A549 (cell line): ENCODE results near the gene PAQR5. TPM values are rescaled to one million over a fixed set of nuclear protein-coding genes. Genes with fewer than 3 reads are reported as not detected.

Experiments
- ATAC-seq, 2 experiments: fragments of 200-7000 bp in 1 of 2; fragments of >200 bp in 1 of 2; cut with Nextera tagmentation in 1 of 2; cut with Tn5 transposase in 1 of 2; 3 replicates each; pipeline versions ENCODE4 v1.8.0 to v1.9.1; 2018 to 2020; ENCODE audit warnings: mild to moderate bottlenecking in 1 of 2, moderate library complexity in 1 of 2
- CTCF ChIA-PET: fragments of 300-600 bp; sonication (Branson Sonifier 250); formaldehyde crosslinking; extraction: SDS; loops from one replicate; lab custom pipeline; 2021; ENCODE audit warnings: antibody characterized with exemption, inconsistent platforms; lab: Yijun Ruan, JAX
- POLR2A ChIA-PET: fragments of 350-600 bp; formaldehyde crosslinking; extraction: SDS; loops from one replicate; lab custom pipeline; 2021; ENCODE audit warnings: antibody characterized with exemption, inconsistent platforms; lab: Yijun Ruan, JAX
- DNase-seq, 2 experiments: peaks; one replicate each; pipeline versions ENCODE4 v3.0.0 to v3.0.0-alpha.2; 2011 to 2016; ENCODE audit warnings: low read depth in 1 of 2, low spot score in 1 of 2
- FAIRE-seq: peaks from 2 replicates; lab custom pipeline; 2011; peaks lifted over from hg19 to GRCh38; lab: Jason Lieb, UNC
- H3K27ac ChIP-seq, 2 experiments: fragments of >200 bp; sonication (Bioruptor Twin); formaldehyde crosslinking; 3 replicates each; pipeline ENCODE4 v1.5.1; 2016 to 2017
- H3K4me1 ChIP-seq: fragments of >200 bp; sonication (Bioruptor Twin); formaldehyde crosslinking; 3 replicates; pipeline ENCODE4 v1.6.1; 2016
- H3K4me2 ChIP-seq: fragments of >200 bp; sonication (Bioruptor Twin); formaldehyde crosslinking; 3 replicates; pipeline ENCODE4 v1.6.1; 2016
- H3K4me3 ChIP-seq: fragments of >200 bp; sonication (Bioruptor Twin); formaldehyde crosslinking; 3 replicates; pipeline ENCODE4 v1.5.1; 2016
- H3K9me3 ChIP-seq: fragments of >200 bp; sonication (Bioruptor Twin); formaldehyde crosslinking; 3 replicates; pipeline ENCODE4 v1.6.1; 2016
- CHD4 ChIP-seq: fragments of 200-600 bp; sonication (generic); IDR thresholded peaks from 2 replicates; pipeline ENCODE4 v1.6.1; 2016; ENCODE audit warnings: antibody characterized with exemption, mild to moderate bottlenecking, borderline replicate concordance
- E2F6 ChIP-seq: IDR thresholded peaks from 2 replicates; pipeline ENCODE4 v1.6.1; 2012; ENCODE audit warnings: low read depth, borderline replicate concordance
- EHF ChIP-seq: fragments of 250-450 bp; sonication (Bioruptor Pico); IDR thresholded peaks from 2 replicates; pipeline ENCODE4 v1.5.0; 2020; ENCODE audit warnings: mild to moderate bottlenecking
- EHMT2 ChIP-seq: fragments of 200-600 bp; sonication (generic); IDR thresholded peaks from 2 replicates; pipeline ENCODE4 v1.6.1; 2016; ENCODE audit warnings: antibody characterized with exemption, low read depth, mild to moderate bottlenecking, moderate library complexity
- ESRRA ChIP-seq: fragments of 150-350 bp; IDR thresholded peaks from 2 replicates; pipeline ENCODE4 v1.6.1; 2014; ENCODE audit warnings: mild to moderate bottlenecking, low read length, borderline replicate concordance
- FOSB ChIP-seq: fragments of 250-450 bp; sonication (Bioruptor Pico); IDR thresholded peaks from 2 replicates; pipeline ENCODE4 v1.5.0; 2020; ENCODE audit warnings: mild to moderate bottlenecking, moderate library complexity
- FOSL2 ChIP-seq, 2 experiments: fragments of 450-650 bp in 1 of 2; fragments of >200 bp in 1 of 2; sonication (Bioruptor Twin) in 1 of 2; formaldehyde crosslinking; IDR thresholded peaks; 2 replicates each; pipeline versions ENCODE4 v1.5.0 to v1.6.1; 2016 to 2020; ENCODE audit warnings: mild to moderate bottlenecking in 1 of 2, moderate library complexity in 1 of 2
- FOXS1 ChIP-seq: fragments of 250-450 bp; sonication (Bioruptor Pico); IDR thresholded peaks from 2 replicates; pipeline ENCODE4 v1.5.0; 2020; ENCODE audit warnings: mild to moderate bottlenecking, moderate library complexity
- GATA3 ChIP-seq: IDR thresholded peaks from 2 replicates; pipeline ENCODE4 v1.6.1; 2012; ENCODE audit warnings: borderline replicate concordance
- HDAC2 ChIP-seq: fragments of 200-600 bp; sonication (generic); IDR thresholded peaks from 2 replicates; pipeline ENCODE4 v1.6.1; 2016
- HES2 ChIP-seq: fragments of >200 bp; sonication (Bioruptor Twin); formaldehyde crosslinking; IDR thresholded peaks from 2 replicates; pipeline ENCODE4 v1.6.1; 2016
- HEYL ChIP-seq: fragments of 250-450 bp; sonication (Bioruptor Pico); IDR thresholded peaks from 2 replicates; pipeline ENCODE4 v1.8.0; 2021; ENCODE audit warnings: mild to moderate bottlenecking, moderate library complexity
- HOXB13 ChIP-seq: fragments of 250-450 bp; sonication (Bioruptor Pico); IDR thresholded peaks from 2 replicates; pipeline ENCODE4 v1.5.0; 2020; ENCODE audit warnings: low read depth, mild to moderate bottlenecking, moderate library complexity
- HOXB5 ChIP-seq: fragments of 250-450 bp; sonication (Bioruptor Pico); IDR thresholded peaks from 2 replicates; pipeline ENCODE4 v1.5.0; 2020; ENCODE audit warnings: mild to moderate bottlenecking, moderate library complexity
- KDM5A ChIP-seq: fragments of 200-600 bp; sonication (generic); IDR thresholded peaks from 2 replicates; pipeline ENCODE4 v1.6.1; 2016; ENCODE audit warnings: antibody characterized with exemption, mild to moderate bottlenecking
- MAFK ChIP-seq: fragments of 450-650 bp; IDR thresholded peaks from 2 replicates; pipeline ENCODE4 v1.6.1; 2014; ENCODE audit not compliant: partially characterized antibody
- MAX ChIP-seq: IDR thresholded peaks from 2 replicates; pipeline ENCODE4 v1.6.1; 2012
- MYC ChIP-seq: IDR thresholded peaks from 2 replicates; pipeline ENCODE4 v1.6.1; 2012; ENCODE audit warnings: mild to moderate bottlenecking, inconsistent platforms, low read length, improper control_type of control experiment, borderline replicate concordance
- NFE2L2 ChIP-seq: fragments of 150-350 bp; conservative IDR thresholded peaks from 2 replicates; pipeline ENCODE4 v1.6.1; 2014; ENCODE audit warnings: low read length
- NPAS2 ChIP-seq: fragments of 250-450 bp; sonication (Bioruptor Pico); IDR thresholded peaks from 2 replicates; pipeline ENCODE4 v1.8.0; 2022; ENCODE audit warnings: mild to moderate bottlenecking, moderate library complexity, borderline replicate concordance
- PBX3 ChIP-seq: IDR thresholded peaks from 2 replicates; pipeline ENCODE4 v1.6.1; 2012
- POLR2AphosphoS2 ChIP-seq: conservative IDR thresholded peaks from 2 replicates; pipeline ENCODE4 v1.6.1; 2012; ENCODE audit warnings: low read length, improper control_type of control experiment, inconsistent platforms
- RAD21 ChIP-seq, 2 experiments: fragments of >200 bp in 1 of 2; sonication (Bioruptor Twin) in 1 of 2; formaldehyde crosslinking in 1 of 2; IDR thresholded peaks in 1 of 2; conservative IDR thresholded peaks in 1 of 2; 2 replicates in 1 of 2; 3 replicates in 1 of 2; pipeline ENCODE4 v1.6.1; 2012 to 2018; ENCODE audit warnings: inconsistent platforms in 1 of 2
- RFX5 ChIP-seq: fragments of 450-650 bp; IDR thresholded peaks from 2 replicates; pipeline ENCODE4 v1.7.1; 2014; ENCODE audit warnings: antibody characterized with exemption, mild to moderate bottlenecking, moderate library complexity
- TFCP2L1 ChIP-seq: fragments of 250-450 bp; sonication (Bioruptor Pico); IDR thresholded peaks from 2 replicates; pipeline ENCODE4 v1.5.0; 2021; ENCODE audit warnings: mild to moderate bottlenecking
- USF2 ChIP-seq: fragments of 450-650 bp; IDR thresholded peaks from 2 replicates; pipeline ENCODE4 v1.6.1; 2014; ENCODE audit warnings: antibody characterized with exemption
- ZC3H11A ChIP-seq: fragments of 450-650 bp; IDR thresholded peaks from 2 replicates; pipeline ENCODE4 v1.6.1; 2014; ENCODE audit warnings: antibody characterized with exemption, mild to moderate bottlenecking
- ZFP36 ChIP-seq: fragments of 450-650 bp; IDR thresholded peaks from 2 replicates; pipeline ENCODE4 v1.6.1; 2014; ENCODE audit warnings: borderline replicate concordance; ENCODE audit not compliant: partially characterized antibody
- ZSCAN20 ChIP-seq: fragments of 250-450 bp; sonication (Bioruptor Pico); IDR thresholded peaks from 2 replicates; pipeline ENCODE4 v1.8.0; 2022; ENCODE audit warnings: mild to moderate bottlenecking, moderate library complexity
- WGBS: methylation state at CpG from one replicate; pipeline ENCODE4 v1.1.6; 2017; ENCODE audit errors: missing lambda C conversion rate; 5-methylcytosine and 5-hydroxymethylcytosine counted together
- polyA plus RNA-seq, 4 experiments: library from polyadenylated mRNA; depleted of rRNA in 3 of 4; stranded (reverse); fragments of >200 nt; fragmentation: RNase III in 1 of 4; extraction: RNeasy Plus Mini Kit Qiagen cat#74134 plus additional on column Dnase treatment in 1 of 4; gene quantifications; 2 replicates in 3 of 4; 3 replicates in 1 of 4; pipeline ENCODE4 v1.2.3, GENCODE V29; 2011 to 2017

Gene PAQR5
- polyA plus RNA-seq, 2 of the 4 experiments (the other 2 are of a cell fraction), result 104 to 114 TPM

GRCh38 chr15:69340243-69340900 lies 41.7 kb downstream of the PAQR5 start:
- DNase-seq (no peak), ATAC-seq (no peak), FAIRE-seq (no peak)
- Histone ChIP-seq H3K4me1 (peaks cover 47% of the 10 kb centered on the region), H3K4me3 (no peak overlapping the region), H3K9me3 (no peaks in the 10 kb centered on the region), H3K4me2 (no peak overlapping the region), H3K27ac (no peak overlapping the region)
- ChIA-PET POLR2A (no interaction called here), CTCF (interaction anchor here (0.8 kb wide), 1 partner anchor 178 kb away, joined by 3 read pairs; no protein-coding TSS in a partner anchor)
- 92% methylated on average over 7 of the region's 7 CpGs for WGBS
- TF ChIP-seq MAFK (peak; percentile 10), ZFP36 (no peak)

- ChIA-PET CTCF (interaction anchor here (0.9 kb wide), 1 partner anchor 140 kb away, joined by 3 read pairs; no protein-coding TSS in a partner anchor), POLR2A (no interaction called here)
- 100% methylated on average over 3 of the region's 3 CpGs for WGBS
- Histone ChIP-seq H3K4me3 (no peak overlapping the region), H3K4me2 (no peak overlapping the region), H3K9me3 (no peaks in the 10 kb centered on the region), H3K4me1 (peaks cover 47% of the 10 kb centered on the region), H3K27ac (no peak overlapping the region)
- TF ChIP-seq USF2, result no peak
- TF ChIP-seq KDM5A, result no peak
- TF ChIP-seq HOXB13 (CRISPR knock-in tag), result no peak
- TF ChIP-seq NFE2L2, result no peak
- TF ChIP-seq MYC, result no peak
- TF ChIP-seq ZSCAN20 (CRISPR knock-in tag), result no peak
- TF ChIP-seq POLR2AphosphoS2, result no peak
- TF ChIP-seq NPAS2 (CRISPR knock-in tag), result no peak
- TF ChIP-seq CHD4, result no peak
- TF ChIP-seq GATA3, result no peak
- TF ChIP-seq RAD21 (conservative IDR thresholded peaks at IDR 0.05 in 1 of 2, IDR thresholded peaks at IDR 0.05 in 1 of 2), result no peak
- no peak for TF ChIP-seq HEYL (CRISPR knock-in tag)
- no peak for TF ChIP-seq HOXB5
- TF ChIP-seq ZC3H11A, result no peak
- TF ChIP-seq EHF, result no peak
- TF ChIP-seq ESRRA, result no peak
- TF ChIP-seq MAX, result no peak
- DNase-seq (no peak), ATAC-seq (no peak), FAIRE-seq (no peak)
Measured at GRCh38 chr15:69341356-69341755, 42.6 kb downstream of the PAQR5 start.

- FAIRE-seq (no peak), ATAC-seq (no peak), DNase-seq (no peak)
- Histone ChIP-seq H3K9me3 (no peaks in the 10 kb centered on the region), H3K4me3 (no peak overlapping the region), H3K4me2 (no peak overlapping the region), H3K4me1 (peaks cover 36% of the 10 kb centered on the region), H3K27ac (0 out of 6 replicates have a peak overlapping the region, but pooled peaks of 1 of the 2 experiments have one; percentile 2)
- 73% methylated on average over 3 of the region's 3 CpGs for WGBS
- ChIA-PET POLR2A (no interaction called here), CTCF (interaction anchor here (0.6 to 3.8 kb wide), 4 partner anchors 10 to 283 kb away, joined by 3 to 13 read pairs (median 4); no protein-coding TSS in a partner anchor)
- TF ChIP-seq HDAC2 (no peak), FOXS1 (CRISPR knock-in tag) (no peak), ZSCAN20 (CRISPR knock-in tag) (no peak), E2F6 (no peak), HEYL (CRISPR knock-in tag) (no peak), EHMT2 (no peak), HES2 (no peak), PBX3 (no peak), TFCP2L1 (CRISPR knock-in tag) (no peak), RFX5 (no peak), ZFP36 (no peak), FOSB (no peak), HOXB5 (no peak), FOSL2 (IDR thresholded peaks at IDR 0.05) (no peak), FOSL2 (CRISPR knock-in tag; IDR thresholded peaks at IDR 0.05) (no peak)
Measured at GRCh38 chr15:69342460-69343076, 43.9 kb downstream of the PAQR5 start.
